Measurements from ENCODE around the gene TAS1R1.

GRCh38 chr1:6535214-6535613 is 19.9 kb upstream of the TAS1R1 start:
- no peak for TF ChIP-seq POLR2AphosphoS5 (IDR thresholded peaks at IDR 0.05; ENCODE audit: low read depth, low read length)
- no peak for TF ChIP-seq CTCF (IDR thresholded peaks at IDR 0.05)
- no peak for TF ChIP-seq SIN3A (IDR thresholded peaks at IDR 0.05; ENCODE audit: borderline replicate concordance, insufficient read depth, low read depth, low read length)
- TF ChIP-seq TCF7L2 (IDR thresholded peaks at IDR 0.05; ENCODE audit: low read depth, low read length): no peak
- no peak for TF ChIP-seq REST (IDR thresholded peaks at IDR 0.05; ENCODE audit: insufficient read depth in 1 of 2, low read depth in 2 of 2, low read length in 1 of 2)

Data from Panc1 (cell line).